ENCODE results near the gene ZBTB43. TPM values are rescaled to one million over a fixed set of nuclear protein-coding genes. Genes with fewer than 3 reads are reported as not detected.
"Not testable (repeated sequence)": the region's sequence is repeated elsewhere in the genome, so short reads cannot be mapped to it uniquely, and the experiment has no call there.

The ZBTB43 gene
- total RNA-seq, 1 experiment from 2014 or later: 15.4 TPM

GRCh38 chr9:126822873-126823272 is 18.0 kb downstream of the ZBTB43 start:
- Histone ChIP-seq H3K79me2 (ENCODE audit: insufficient read depth, low read length) (peaks cover 54% of the 10 kb centered on the region), H3K36me3 (ENCODE audit: control insufficient read depth in 1 of 2, insufficient read depth in 2 of 2, low read length in 2 of 2) (peaks cover 0 to 18% of the 10 kb centered on the region in 2 experiments; a peak in 3 of 4 replicates), H3K9me3 (ENCODE audit: control insufficient read depth in 1 of 2, insufficient read depth in 1 of 2, low read depth in 1 of 2, low read length in 2 of 2) (peaks cover 3 to 10% of the 10 kb centered on the region in 2 experiments; a peak in 1 of 4 replicates), H3K4me2 (ENCODE audit: low read length) (no peak overlapping the region), H3K27me3 (ENCODE audit: insufficient read depth, low read length) (no peaks in the 10 kb centered on the region), H2AFZ (ENCODE audit: low read depth, low read length, poor library complexity, severe bottlenecking) (no peak overlapping the region), H3K4me3 (replicated peaks in 1 of 2; ENCODE audit: low read depth in 1 of 2, low read length in 2 of 2) (no peak overlapping the region), H3K9me2 (ENCODE audit: insufficient read depth) (no peaks in the 10 kb centered on the region), H3K9ac (ENCODE audit: low read length) (no peak overlapping the region), H4K20me1 (ENCODE audit: insufficient read depth) (peaks cover 5% of the 10 kb centered on the region; the same call in 1 of the 2 replicates), H3K27ac (ENCODE audit: low read depth, low read length) (no peak overlapping the region), H3K4me1 (ENCODE audit: control insufficient read depth in 1 of 2, insufficient read depth in 2 of 2, low read length in 2 of 2) (no peaks in the 10 kb centered on the region)
- CTCF ChIA-PET: no interaction called here
- RAD21 ChIA-PET (ENCODE audit: low non-redundant PET in 1 of 2, low total read pairs in 2 of 2, uncharacterized antibody in 2 of 2, unreplicated experiment in 2 of 2): no interaction called here
- intact Hi-C loops (cut with micrococcal nuclease): no loop called here
- ATAC-seq (no peak), DNase-seq (ENCODE audit: low read depth, low spot score) (no peak)
- POLR2A ChIA-PET: no interaction called here
- no peak for TF ChIP-seq ZFX (IDR thresholded peaks at IDR 0.05)
- TF ChIP-seq ZNF274 (IDR thresholded peaks at IDR 0.05; ENCODE audit: low read depth, low read length): no peak
- no peak for TF ChIP-seq SP1 (IDR thresholded peaks at IDR 0.05; ENCODE audit: low read depth)
- TF ChIP-seq, protein P1, sequence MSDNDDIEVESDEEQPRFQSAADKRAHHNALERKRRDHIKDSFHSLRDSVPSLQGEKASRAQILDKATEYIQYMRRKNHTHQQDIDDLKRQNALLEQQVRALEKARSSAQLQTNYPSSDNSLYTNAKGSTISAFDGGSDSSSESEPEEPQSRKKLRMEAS (IDR thresholded peaks at IDR 0.05): no peak
- no peak for TF ChIP-seq JUND (IDR thresholded peaks at IDR 0.05)
- TF ChIP-seq, protein P2, sequence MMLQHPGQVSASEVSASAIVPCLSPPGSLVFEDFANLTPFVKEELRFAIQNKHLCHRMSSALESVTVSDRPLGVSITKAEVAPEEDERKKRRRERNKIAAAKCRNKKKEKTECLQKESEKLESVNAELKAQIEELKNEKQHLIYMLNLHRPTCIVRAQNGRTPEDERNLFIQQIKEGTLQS (IDR thresholded peaks at IDR 0.05): no peak
- no peak for TF ChIP-seq EGR1 (IDR thresholded peaks at IDR 0.05; ENCODE audit: low read depth)
- no peak for TF ChIP-seq SIN3A (IDR thresholded peaks at IDR 0.05; ENCODE audit: low read depth)
- no peak for TF ChIP-seq SRF (IDR thresholded peaks at IDR 0.05; ENCODE audit: low read depth)
- no TSS peak for BruUV-seq (replicated peaks)

- RAD21 ChIA-PET (ENCODE audit: low non-redundant PET in 1 of 2, low total read pairs in 2 of 2, uncharacterized antibody in 2 of 2, unreplicated experiment in 2 of 2); H3K27me3 ChIP-seq (ENCODE audit: insufficient read depth, low read length); H2AFZ ChIP-seq (ENCODE audit: low read depth, low read length, poor library complexity, severe bottlenecking); H3K4me3 ChIP-seq (replicated peaks in 1 of 2; ENCODE audit: low read depth in 1 of 2, low read length in 2 of 2); DNase-seq (ENCODE audit: low read depth, low spot score); BruUV-seq (replicated peaks); CTCF ChIA-PET; intact Hi-C loops (cut with micrococcal nuclease); H3K9ac ChIP-seq (ENCODE audit: low read length); H4K20me1 ChIP-seq (ENCODE audit: insufficient read depth); H3K4me1 ChIP-seq (ENCODE audit: control insufficient read depth in 1 of 2, insufficient read depth in 2 of 2, low read length in 2 of 2); ATAC-seq; H3K4me2 ChIP-seq (ENCODE audit: low read length); POLR2A ChIA-PET; H3K27ac ChIP-seq (ENCODE audit: low read depth, low read length); H3K9me2 ChIP-seq (ENCODE audit: insufficient read depth): not testable (repeated sequence)
- Histone ChIP-seq H3K36me3 (ENCODE audit: control insufficient read depth in 1 of 2, insufficient read depth in 2 of 2, low read length in 2 of 2) (peaks cover 0 to 14% of the 10 kb centered on the region in 2 experiments; a peak in 3 of 4 replicates), H3K9me3 (ENCODE audit: control insufficient read depth in 1 of 2, insufficient read depth in 1 of 2, low read depth in 1 of 2, low read length in 2 of 2) (peaks cover 3 to 10% of the 10 kb centered on the region in 2 experiments; a peak in 1 of 4 replicates), H3K79me2 (ENCODE audit: insufficient read depth, low read length) (peaks cover 44% of the 10 kb centered on the region)
These were observed 19.2 kb downstream of the ZBTB43 start for GRCh38 chr9:126824052-126824451.

All from HCT116 (cell line).